Fibroblast of villous mesenchyme (primary cell): ENCODE results near the gene AIFM2. TPM values are rescaled to one million over a fixed set of nuclear protein-coding genes. Genes with fewer than 3 reads are reported as not detected.
"Not testable (repeated sequence)": the region's sequence is repeated elsewhere in the genome, so short reads cannot be mapped to it uniquely, and the experiment has no call there.

Source experiments
- DNase-seq: peaks from one replicate; pipeline ENCODE4 v3.0.0-alpha.2; 2010; ENCODE audit warnings: low read depth
- H3K4me3 ChIP-seq: 2 replicates; pipeline ENCODE4 v1.5.1; 2011; ENCODE audit warnings: low read depth, mild to moderate bottlenecking, low read length
- CTCF ChIP-seq: IDR thresholded peaks from 2 replicates; pipeline ENCODE4 v1.5.1; 2012; ENCODE audit warnings: low read depth, mild to moderate bottlenecking, low read length; ENCODE audit not compliant: insufficient read depth
- total RNA-seq: library from RNA; depleted of rRNA; stranded (reverse); fragments of >200 nt; gene quantifications from 2 replicates; pipeline ENCODE4 v1.2.3, GENCODE V29; 2012

Gene AIFM2
- total RNA-seq, 1 donor, result 7.8 TPM

GRCh38 chr10:70162151-70162891 lies 29.7 kb upstream of the AIFM2 start:
- no peak for DNase-seq
- no peak for TF ChIP-seq CTCF
- no peak overlapping the region for H3K4me3 ChIP-seq

- no peak overlapping the region for H3K4me3 ChIP-seq
- TF ChIP-seq CTCF, result no peak
- no peak for DNase-seq
These were observed 28.2 kb upstream of the AIFM2 start for GRCh38 chr10:70160798-70161197.

- DNase-seq, H3K4me3 ChIP-seq: not testable (repeated sequence)
These were observed 26.7 kb upstream of the AIFM2 start for GRCh38 chr10:70159366-70159765.

GRCh38 chr10:70158113-70158512 lies 25.5 kb upstream of the AIFM2 start:
- DNase-seq, result no peak
- H3K4me3 ChIP-seq, result no peak overlapping the region
- no peak for TF ChIP-seq CTCF

GRCh38 chr10:70155255-70155838 lies 22.7 kb upstream of the AIFM2 start:
- H3K4me3 ChIP-seq, result no peak overlapping the region
- no peak for DNase-seq
- TF ChIP-seq CTCF, result no peak

GRCh38 chr10:70148516-70148915 lies 15.9 kb upstream of the AIFM2 start:
- TF ChIP-seq CTCF, result no peak
- no peak overlapping the region for H3K4me3 ChIP-seq
- no peak for DNase-seq

GRCh38 chr10:70147259-70147625 lies 14.6 kb upstream of the AIFM2 start:
- no peak for DNase-seq
- peak overlapping the region; percentile 12 for H3K4me3 ChIP-seq
- no peak for TF ChIP-seq CTCF
